ENCODE measurements around the gene ACSL1. TPM values are rescaled to one million over a fixed set of nuclear protein-coding genes. Genes with fewer than 3 reads are reported as not detected.

The ACSL1 gene
- total RNA-seq, 2 donors from 2014 or later = 92.4 to 95.4 TPM

- intact Hi-C loops (cut with DNase I) = no loop called here
- DNase-seq (ENCODE audit: low spot score) = no peak
These were observed 120.1 kb downstream of the ACSL1 start for GRCh38 chr4:184705692-184706091.

Small RNA genes lying within 50 kb of the gene (microRNA-seq; reads per million reads assigned to microRNA genes)
- 0 reads per million in 2 donors for gene MIR3945 (ENCODE audit: borderline microRNAs expressed in 2 of 2)

Other genes with a start within 250 kb of the ACSL1 start
- gene CASP3, start 176.5 kb downstream of the ACSL1 start, total RNA-seq = 10 to 100 TPM; 16.8 to 17.1 TPM
- gene PRIMPOL, start 176.2 kb downstream of the ACSL1 start, total RNA-seq = 10 to 100 TPM; 18.1 to 18.8 TPM
- gene CENPU, start 91.9 kb downstream of the ACSL1 start, total RNA-seq = 1 to 10 TPM in 1 of 2 donors, under 1 TPM in 1; 0.83 to 1.4 TPM
- gene HELT, start 192.5 kb upstream of the ACSL1 start, total RNA-seq = not detected